Upper lobe of left lung (tissue), 6 donors: ENCODE data around the gene AZGP1. TPM values are rescaled to one million over a fixed set of nuclear protein-coding genes. Genes with fewer than 3 reads are reported as not detected.

ENCODE experiments used
- ATAC-seq, 2 donors: fragments of 200-7000 bp; cut with Tn5 transposase; one replicate each; pipeline ENCODE4 v1.9.1; 2022; ENCODE audit warnings: mild to moderate bottlenecking in 2 of 2, moderate library complexity in 2 of 2; ENCODE audit not compliant: low FRiP score in 2 of 2
- DNase-seq, 2 donors: peaks; one replicate each; pipeline ENCODE4 v3.0.0-alpha.2; 2019 to 2020
- H3K27ac ChIP-seq, 4 donors: fragments of 200-600 bp; sonication (generic); one replicate each; pipeline ENCODE4 v1.5.1; 2016 to 2019
- H3K27me3 ChIP-seq, 4 donors: fragments of 200-600 bp; sonication (generic); one replicate each; pipeline ENCODE4 v1.5.1; 2017 to 2019
- H3K36me3 ChIP-seq, 4 donors: fragments of 200-600 bp; sonication (generic); one replicate each; pipeline ENCODE4 v1.5.1; 2016 to 2019
- H3K4me1 ChIP-seq, 4 donors: fragments of 200-600 bp; sonication (generic); one replicate each; pipeline ENCODE4 v1.5.1; 2018 to 2019
- H3K4me3 ChIP-seq, 4 donors: fragments of 200-600 bp; sonication (generic); one replicate each; pipeline ENCODE4 v1.5.1; 2017 to 2019; ENCODE audit warnings: mild to moderate bottlenecking in 2 of 4, moderate library complexity in 1 of 4
- H3K9me3 ChIP-seq, 4 donors: fragments of 200-600 bp; sonication (generic); one replicate each; pipeline ENCODE4 v1.5.1; 2018 to 2019
- CTCF ChIP-seq, 6 experiments: fragments of 450-650 bp in 4 of 6; fragments of 200-600 bp in 2 of 6; sonication (generic) in 2 of 6; IDR thresholded peaks; one replicate each; pipeline ENCODE4 v1.5.1; 2016 to 2019; ENCODE audit warnings: antibody characterized with exemption in 6 of 6
- EP300 ChIP-seq, 4 donors: sonication (generic); formaldehyde crosslinking; IDR thresholded peaks; one replicate each; pipeline ENCODE4 v1.5.1; 2017; ENCODE audit warnings: antibody characterized with exemption in 4 of 4, control low read depth in 2 of 4
- POLR2A ChIP-seq, 4 donors: fragments of 450-650 bp; IDR thresholded peaks; one replicate each; pipeline ENCODE4 v1.5.1; 2016 to 2017; ENCODE audit warnings: antibody characterized with exemption in 4 of 4, mild to moderate bottlenecking in 2 of 4
- POLR2AphosphoS5 ChIP-seq, 2 donors: sonication (generic); formaldehyde crosslinking; IDR thresholded peaks; one replicate each; pipeline ENCODE4 v1.5.1; 2017; ENCODE audit warnings: antibody characterized with exemption in 2 of 2
- WGBS, 2 donors: methylation state at CpG; one replicate each; pipeline ENCODE4 v1.1.5; 2017 to 2018; 5-methylcytosine and 5-hydroxymethylcytosine counted together
- total RNA-seq, 6 donors: library from RNA; depleted of rRNA in 4 of 6; stranded (reverse); fragments of >200 nt in 4 of 6; gene quantifications; one replicate each; pipeline versions ENCODE4 v1.1.0 to v1.2.1, GENCODE V29; 2016 to 2021
- donor health status: DM: no; HTN: no; CAD: no; lungs with moderate emphysema.
- donor health status: DM: no; HTN: yes; CAD: no; lungs with severe emphysema.

Gene AZGP1
- total RNA-seq, result 10 to 100 TPM in 5 of 6 donors, 1 to 10 TPM in 1; 2.3 to 35.6 (median 28.8) TPM

GRCh38 chr7:99975782-99976521 lies at the start of gene AZGP1:
AZGP1 (minus strand) TSS chr7:99976031; CDS start chr7:99976020, 11 bp downstream.
- 63 to 71% methylated on average over 5 of the region's 5 CpGs for WGBS, 2 donors
- DNase-seq, result no peak
- TF ChIP-seq CTCF (IDR thresholded peaks at IDR 0.05) (no peak), POLR2A (IDR thresholded peaks at IDR 0.05) (no peak), EP300 (IDR thresholded peaks at IDR 0.05) (no peak), POLR2AphosphoS5 (IDR thresholded peaks at IDR 0.05) (no peak)
- Histone ChIP-seq H3K36me3 (no peaks in the 10 kb centered on the region), H3K9me3 (no peaks in the 10 kb centered on the region), H3K27ac (no peak within 1 kb of the TSS), H3K27me3 (no peaks in the 10 kb centered on the region), H3K4me1 (no peaks in the 10 kb centered on the region), H3K4me3 (peak within 1 kb of the TSS in 2 of 4 donors; percentile 0 to 10)
- ATAC-seq, result no peak

GRCh38 chr7:100024020-100024619 lies 48.3 kb upstream of the AZGP1 start:
- WGBS, 2 donors, result 77 to 82% methylated on average over 12 of the region's 12 CpGs
- Histone ChIP-seq H3K36me3 (peaks cover 9 to 68% (median 40%) of the 10 kb centered on the region in 4 donors), H3K9me3 (no peaks in the 10 kb centered on the region), H3K4me1 (peaks cover 7 to 32% (median 13%) of the 10 kb centered on the region in 4 donors), H3K27ac (no peak overlapping the region), H3K4me3 (no peak overlapping the region), H3K27me3 (no peaks in the 10 kb centered on the region)
- TF ChIP-seq CTCF (IDR thresholded peaks at IDR 0.05) (no peak), EP300 (IDR thresholded peaks at IDR 0.05) (no peak), POLR2A (IDR thresholded peaks at IDR 0.05) (no peak), POLR2AphosphoS5 (IDR thresholded peaks at IDR 0.05) (no peak)
- DNase-seq (no peak), ATAC-seq (no peak)

DNA sequence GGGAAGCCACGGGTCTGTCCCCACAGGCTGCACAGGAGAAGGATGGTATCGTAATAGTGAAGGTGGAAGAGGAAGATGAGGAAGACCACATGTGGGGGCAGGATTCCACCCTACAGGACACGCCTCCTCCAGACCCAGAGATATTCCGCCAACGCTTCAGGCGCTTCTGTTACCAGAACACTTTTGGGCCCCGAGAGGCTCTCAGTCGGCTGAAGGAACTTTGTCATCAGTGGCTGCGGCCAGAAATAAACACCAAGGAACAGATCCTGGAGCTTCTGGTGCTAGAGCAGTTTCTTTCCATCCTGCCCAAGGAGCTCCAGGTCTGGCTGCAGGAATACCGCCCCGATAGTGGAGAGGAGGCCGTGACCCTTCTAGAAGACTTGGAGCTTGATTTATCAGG lies 47.7 kb upstream of the AZGP1 start:
- Histone ChIP-seq H3K9me3 (no peaks in the 10 kb centered on the region), H3K27me3 (no peaks in the 10 kb centered on the region), H3K4me3 (no peak overlapping the region), H3K4me1 (peaks cover 7 to 38% (median 14%) of the 10 kb centered on the region in 4 donors), H3K36me3 (peaks cover 9 to 67% (median 38%) of the 10 kb centered on the region in 4 donors), H3K27ac (no peak overlapping the region)
- TF ChIP-seq POLR2AphosphoS5 (IDR thresholded peaks at IDR 0.05), result no peak
- no peak for TF ChIP-seq POLR2A (IDR thresholded peaks at IDR 0.05)
- TF ChIP-seq CTCF (IDR thresholded peaks at IDR 0.05), result no peak
- no peak for TF ChIP-seq EP300 (IDR thresholded peaks at IDR 0.05)
- no peak for DNase-seq
- WGBS, 2 donors, result 91 to 93% methylated on average over 12 of the region's 12 CpGs
- ATAC-seq, result no peak

DNA sequence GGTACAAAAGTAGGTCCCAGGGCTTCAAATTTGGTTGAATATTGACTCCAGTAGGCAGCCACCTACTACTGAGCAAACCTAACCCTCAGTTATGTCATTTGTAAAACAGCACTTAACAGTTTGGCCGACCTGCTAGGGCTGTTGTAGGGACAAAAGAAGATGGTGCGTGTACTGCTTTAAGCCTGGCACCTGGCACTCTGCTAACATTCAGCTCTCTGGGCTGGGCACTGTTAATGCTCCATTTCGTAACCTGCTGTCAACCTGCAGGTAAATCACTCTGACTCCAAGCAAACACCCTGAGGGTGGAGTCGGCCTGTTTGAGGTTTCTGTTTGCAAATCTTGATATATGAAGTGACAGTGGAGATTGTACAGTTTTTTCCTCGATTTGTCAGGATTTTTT lies 46.8 kb upstream of the AZGP1 start:
- Histone ChIP-seq H3K27ac (no peak overlapping the region), H3K27me3 (no peaks in the 10 kb centered on the region), H3K36me3 (peaks cover 9 to 58% (median 35%) of the 10 kb centered on the region in 4 donors), H3K9me3 (no peaks in the 10 kb centered on the region), H3K4me1 (peaks cover 8 to 43% (median 19%) of the 10 kb centered on the region in 4 donors), H3K4me3 (no peak overlapping the region)
- no peak for TF ChIP-seq CTCF (IDR thresholded peaks at IDR 0.05)
- no peak for TF ChIP-seq POLR2AphosphoS5 (IDR thresholded peaks at IDR 0.05)
- no peak for TF ChIP-seq EP300 (IDR thresholded peaks at IDR 0.05)
- TF ChIP-seq POLR2A (IDR thresholded peaks at IDR 0.05), result no peak
- DNase-seq, result peak in 1 of 2 donors; percentile 73
- peak; percentile 51 to 83 for ATAC-seq
- 42 to 46% methylated on average over 5 of the region's 5 CpGs for WGBS, 2 donors
